Neural cell (in vitro differentiated cells): Measurements from ENCODE around the gene SELL.

Experiments used
- CTCF ChIP-seq: fragments of 450-650 bp; IDR thresholded peaks from 2 replicates; pipeline ENCODE4 v1.5.1; 2014; ENCODE audit warnings: antibody characterized with exemption, mild to moderate bottlenecking, moderate library complexity; ENCODE audit not compliant: poor library complexity, severe bottlenecking
- EP300 ChIP-seq: fragments of 450-650 bp; conservative IDR thresholded peaks from 2 replicates; pipeline ENCODE4 v1.6.1; 2014; ENCODE audit warnings: antibody characterized with exemption, mild to moderate bottlenecking, moderate library complexity; ENCODE audit not compliant: poor library complexity, severe bottlenecking
- POLR2AphosphoS5 ChIP-seq: IDR thresholded peaks from 2 replicates; pipeline ENCODE4 v1.6.1; 2012
- SMC3 ChIP-seq: fragments of 450-650 bp; conservative IDR thresholded peaks from 2 replicates; pipeline ENCODE4 v1.6.1; 2014; ENCODE audit warnings: antibody characterized with exemption, mild to moderate bottlenecking, moderate library complexity; ENCODE audit not compliant: poor library complexity
- TAF1 ChIP-seq: IDR thresholded peaks from 2 replicates; pipeline ENCODE4 v1.6.1; 2012; ENCODE audit warnings: low read depth

- TF ChIP-seq CTCF = no peak
- no peak for TF ChIP-seq EP300
- TF ChIP-seq TAF1 = no peak
- TF ChIP-seq POLR2AphosphoS5 = no peak
- TF ChIP-seq SMC3 = no peak
These were observed 12.7 kb upstream of the SELL start for GRCh38 chr1:169724168-169724567.
